ENCODE results near the gene MUC6.

The MUC6 gene

DNA sequence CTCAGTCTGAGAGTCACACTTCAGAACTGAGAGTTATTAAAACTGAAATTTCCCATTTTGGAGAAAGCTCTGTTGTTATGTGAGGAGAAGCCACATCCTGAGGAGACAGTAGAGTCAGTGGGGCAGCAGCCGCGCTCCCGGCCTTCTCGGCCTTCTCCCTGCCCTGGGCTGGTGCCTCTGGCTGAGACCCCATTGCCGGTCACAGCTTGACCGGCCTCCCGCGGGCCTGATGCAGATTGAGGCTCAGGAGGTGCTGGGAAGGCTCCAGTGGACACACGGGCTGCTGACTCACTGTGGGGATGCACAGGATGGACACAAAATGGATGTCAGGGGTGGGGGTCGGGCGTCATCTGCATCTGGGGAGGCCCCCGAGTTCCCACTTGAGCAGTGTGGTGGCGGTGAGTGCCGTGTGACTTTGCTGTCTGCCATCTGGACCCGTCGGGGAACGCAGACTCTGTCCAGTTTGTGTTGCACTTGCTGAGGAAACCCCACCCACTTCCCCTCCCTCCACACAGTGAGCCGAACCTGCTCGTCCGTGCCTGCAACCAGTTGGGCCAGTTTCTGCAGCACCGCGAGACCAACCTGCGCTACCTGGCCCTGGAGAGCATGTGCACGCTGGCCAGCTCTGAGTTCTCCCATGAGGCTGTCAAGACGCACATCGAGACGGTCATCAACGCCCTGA lies 50.1 kb downstream of the MUC6 start:
- Histone ChIP-seq H2BK120ac (ENCODE audit: low read depth, low read length) (no peak overlapping the region), H3K4me1 (ENCODE audit: control insufficient read depth, insufficient read depth, low read depth, low read length) (peaks cover 1% of the 10 kb centered on the region), H3K36me3 (ENCODE audit: control insufficient read depth in 1 of 2, insufficient read depth in 2 of 2, low read depth in 1 of 2, low read length in 2 of 2) (peaks cover 78 to 83% of the 10 kb centered on the region in 2 experiments), H2BK12ac (ENCODE audit: low read length in 2 of 2) (no peak overlapping the region), H3K4me3 (ENCODE audit: insufficient read depth in 1 of 2, low read depth in 1 of 2, low read length in 2 of 2) (no peak overlapping the region), H2BK5ac (ENCODE audit: low read depth, low read length, poor library complexity, severe bottlenecking) (no peak overlapping the region), H3K27ac (ENCODE audit: low read length, poor library complexity, severe bottlenecking) (no peak overlapping the region), H3K18ac (ENCODE audit: low read depth in 1 of 2, low read length in 2 of 2) (no peak overlapping the region), H3K9ac (ENCODE audit: low read length) (no peak overlapping the region), H4K91ac (ENCODE audit: low read length) (no peak overlapping the region), H3K4me2 (ENCODE audit: low read length, poor library complexity, severe bottlenecking) (no peak overlapping the region), H3K27me3 (ENCODE audit: control insufficient read depth in 1 of 2, insufficient read depth in 1 of 2, low read length in 2 of 2) (no peaks in the 10 kb centered on the region), H2BK15ac (ENCODE audit: low read depth, poor library complexity, severe bottlenecking) (no peak overlapping the region), H3K23ac (ENCODE audit: low read length in 2 of 2) (no peak overlapping the region), H3K79me1 (replicated peaks; ENCODE audit: low read length, poor library complexity, severe bottlenecking) (peaks cover 54% of the 10 kb centered on the region), H3K9me3 (ENCODE audit: control insufficient read depth, low read length) (no peaks in the 10 kb centered on the region), H2AFZ (ENCODE audit: low read depth, low read length) (no peak overlapping the region), H2AK5ac (ENCODE audit: low read length, severe bottlenecking) (no peak overlapping the region), H4K8ac (ENCODE audit: low read length) (no peak overlapping the region), H3K4ac (ENCODE audit: low read depth in 1 of 2, low read length in 2 of 2) (no peak overlapping the region), H3K14ac (ENCODE audit: low read length in 2 of 2) (no peak overlapping the region)
- DNase-seq: no peak
- 96% methylated on average over 28 of the region's 28 CpGs for WGBS

GRCh38 chr11:985848-986247 lies 50.7 kb downstream of the MUC6 start:
- H2BK120ac ChIP-seq (ENCODE audit: low read depth, low read length): no peak overlapping the region
- no peak overlapping the region for H3K27ac ChIP-seq (ENCODE audit: low read length, poor library complexity, severe bottlenecking)
- H3K9me3 ChIP-seq (ENCODE audit: control insufficient read depth, low read length): no peaks in the 10 kb centered on the region
- DNase-seq: no peak
- no peak overlapping the region for H3K4me2 ChIP-seq (ENCODE audit: low read length, poor library complexity, severe bottlenecking)
- no peak overlapping the region for H2AK5ac ChIP-seq (ENCODE audit: low read length, severe bottlenecking)
- H3K9ac ChIP-seq (ENCODE audit: low read length): no peak overlapping the region
- peaks cover 52% of the 10 kb centered on the region for H3K79me1 ChIP-seq (replicated peaks; ENCODE audit: low read length, poor library complexity, severe bottlenecking)
- no peak overlapping the region for H2BK12ac ChIP-seq (ENCODE audit: low read length in 2 of 2)
- H3K4me3 ChIP-seq (ENCODE audit: insufficient read depth in 1 of 2, low read depth in 1 of 2, low read length in 2 of 2): no peak overlapping the region
- H2BK5ac ChIP-seq (ENCODE audit: low read depth, low read length, poor library complexity, severe bottlenecking): no peak overlapping the region
- no peaks in the 10 kb centered on the region for H3K27me3 ChIP-seq (ENCODE audit: control insufficient read depth in 1 of 2, insufficient read depth in 1 of 2, low read length in 2 of 2)
- no peak overlapping the region for H2AFZ ChIP-seq (ENCODE audit: low read depth, low read length)
- H3K4ac ChIP-seq (ENCODE audit: low read depth in 1 of 2, low read length in 2 of 2): no peak overlapping the region
- H3K14ac ChIP-seq (ENCODE audit: low read length in 2 of 2): no peak overlapping the region
- H3K23ac ChIP-seq (ENCODE audit: low read length in 2 of 2): no peak overlapping the region
- H3K18ac ChIP-seq (ENCODE audit: low read depth in 1 of 2, low read length in 2 of 2): no peak overlapping the region
- no peak overlapping the region for H4K8ac ChIP-seq (ENCODE audit: low read length)
- H2BK15ac ChIP-seq (ENCODE audit: low read depth, poor library complexity, severe bottlenecking): no peak overlapping the region
- peaks cover 80 to 83% of the 10 kb centered on the region in 2 experiments for H3K36me3 ChIP-seq (ENCODE audit: control insufficient read depth in 1 of 2, insufficient read depth in 2 of 2, low read depth in 1 of 2, low read length in 2 of 2)
- WGBS: 98% methylated on average over 19 of the region's 20 CpGs
- H4K91ac ChIP-seq (ENCODE audit: low read length): no peak overlapping the region
- peaks cover 1% of the 10 kb centered on the region for H3K4me1 ChIP-seq (ENCODE audit: control insufficient read depth, insufficient read depth, low read depth, low read length)

- H4K8ac ChIP-seq (ENCODE audit: low read length): no peak overlapping the region
- no peak overlapping the region for H3K18ac ChIP-seq (ENCODE audit: low read depth in 1 of 2, low read length in 2 of 2)
- H2AFZ ChIP-seq (ENCODE audit: low read depth, low read length): no peak overlapping the region
- H3K14ac ChIP-seq (ENCODE audit: low read length in 2 of 2): no peak overlapping the region
- H3K27me3 ChIP-seq (ENCODE audit: control insufficient read depth in 1 of 2, insufficient read depth in 1 of 2, low read length in 2 of 2): no peaks in the 10 kb centered on the region
- WGBS: 98% methylated on average over 19 of the region's 21 CpGs
- H3K4me3 ChIP-seq (ENCODE audit: insufficient read depth in 1 of 2, low read depth in 1 of 2, low read length in 2 of 2): no peak overlapping the region
- no peak overlapping the region for H2AK5ac ChIP-seq (ENCODE audit: low read length, severe bottlenecking)
- DNase-seq: no peak
- H2BK5ac ChIP-seq (ENCODE audit: low read depth, low read length, poor library complexity, severe bottlenecking): no peak overlapping the region
- no peak overlapping the region for H4K91ac ChIP-seq (ENCODE audit: low read length)
- H3K4ac ChIP-seq (ENCODE audit: low read depth in 1 of 2, low read length in 2 of 2): no peak overlapping the region
- H3K27ac ChIP-seq (ENCODE audit: low read length, poor library complexity, severe bottlenecking): no peak overlapping the region
- H3K4me1 ChIP-seq (ENCODE audit: control insufficient read depth, insufficient read depth, low read depth, low read length): peaks cover 1% of the 10 kb centered on the region
- peaks cover 82 to 84% of the 10 kb centered on the region in 2 experiments for H3K36me3 ChIP-seq (ENCODE audit: control insufficient read depth in 1 of 2, insufficient read depth in 2 of 2, low read depth in 1 of 2, low read length in 2 of 2)
- H2BK15ac ChIP-seq (ENCODE audit: low read depth, poor library complexity, severe bottlenecking): no peak overlapping the region
- H3K4me2 ChIP-seq (ENCODE audit: low read length, poor library complexity, severe bottlenecking): no peak overlapping the region
- no peak overlapping the region for H3K23ac ChIP-seq (ENCODE audit: low read length in 2 of 2)
- no peak overlapping the region for H3K9ac ChIP-seq (ENCODE audit: low read length)
- no peak overlapping the region for H2BK120ac ChIP-seq (ENCODE audit: low read depth, low read length)
- no peaks in the 10 kb centered on the region for H3K9me3 ChIP-seq (ENCODE audit: control insufficient read depth, low read length)
- H2BK12ac ChIP-seq (ENCODE audit: low read length in 2 of 2): no peak overlapping the region
- peaks cover 51% of the 10 kb centered on the region for H3K79me1 ChIP-seq (replicated peaks; ENCODE audit: low read length, poor library complexity, severe bottlenecking)
Measured at GRCh38 chr11:985406-985805, 51.1 kb downstream of the MUC6 start.

DNA sequence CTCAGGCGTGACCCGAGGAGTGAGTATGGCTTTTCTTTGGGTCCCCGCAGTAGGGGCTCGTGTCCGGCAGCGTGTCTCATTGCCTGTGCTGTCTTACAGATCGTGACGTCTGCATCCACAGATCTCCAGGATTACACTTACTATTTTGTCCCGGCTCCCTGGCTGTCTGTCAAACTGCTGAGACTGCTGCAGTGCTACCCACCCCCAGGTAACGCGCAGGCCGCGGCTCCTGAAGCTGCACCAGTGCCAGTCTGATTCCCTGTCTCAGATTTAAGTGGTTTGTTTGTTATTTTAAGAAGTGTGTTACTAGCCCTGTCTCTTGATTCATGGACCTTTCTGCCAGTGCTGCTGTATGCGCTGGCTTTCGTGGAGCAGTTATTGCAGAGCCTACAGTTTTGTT lies 52.0 kb downstream of the MUC6 start:
- H3K27me3 ChIP-seq (ENCODE audit: control insufficient read depth in 1 of 2, insufficient read depth in 1 of 2, low read length in 2 of 2): no peaks in the 10 kb centered on the region
- no peak overlapping the region for H3K23ac ChIP-seq (ENCODE audit: low read length in 2 of 2)
- peaks cover 42% of the 10 kb centered on the region for H3K79me1 ChIP-seq (replicated peaks; ENCODE audit: low read length, poor library complexity, severe bottlenecking)
- H3K9me3 ChIP-seq (ENCODE audit: control insufficient read depth, low read length): no peaks in the 10 kb centered on the region
- H2BK12ac ChIP-seq (ENCODE audit: low read length in 2 of 2): no peak overlapping the region
- 99% methylated on average over 15 of the region's 15 CpGs for WGBS
- H2AK5ac ChIP-seq (ENCODE audit: low read length, severe bottlenecking): no peak overlapping the region
- no peak overlapping the region for H3K9ac ChIP-seq (ENCODE audit: low read length)
- no peak overlapping the region for H3K18ac ChIP-seq (ENCODE audit: low read depth in 1 of 2, low read length in 2 of 2)
- no peak overlapping the region for H3K27ac ChIP-seq (ENCODE audit: low read length, poor library complexity, severe bottlenecking)
- no peak overlapping the region for H4K8ac ChIP-seq (ENCODE audit: low read length)
- no peak overlapping the region for H2BK15ac ChIP-seq (ENCODE audit: low read depth, poor library complexity, severe bottlenecking)
- no peak overlapping the region for H2BK120ac ChIP-seq (ENCODE audit: low read depth, low read length)
- H2BK5ac ChIP-seq (ENCODE audit: low read depth, low read length, poor library complexity, severe bottlenecking): no peak overlapping the region
- no peak for DNase-seq
- no peak overlapping the region for H2AFZ ChIP-seq (ENCODE audit: low read depth, low read length)
- no peak overlapping the region for H3K14ac ChIP-seq (ENCODE audit: low read length in 2 of 2)
- no peak overlapping the region for H3K4me3 ChIP-seq (ENCODE audit: insufficient read depth in 1 of 2, low read depth in 1 of 2, low read length in 2 of 2)
- no peak overlapping the region for H4K91ac ChIP-seq (ENCODE audit: low read length)
- no peak overlapping the region for H3K4ac ChIP-seq (ENCODE audit: low read depth in 1 of 2, low read length in 2 of 2)
- H3K4me2 ChIP-seq (ENCODE audit: low read length, poor library complexity, severe bottlenecking): no peak overlapping the region
- peaks cover 1% of the 10 kb centered on the region for H3K4me1 ChIP-seq (ENCODE audit: control insufficient read depth, insufficient read depth, low read depth, low read length)
- H3K36me3 ChIP-seq (ENCODE audit: control insufficient read depth in 1 of 2, insufficient read depth in 2 of 2, low read depth in 1 of 2, low read length in 2 of 2): peaks cover 74 to 77% of the 10 kb centered on the region in 2 experiments

All from mesenchymal stem cell (in vitro differentiated cells and primary cell).